ENCODE results near the gene GLE1. TPM values are rescaled to one million over a fixed set of nuclear protein-coding genes. Genes with fewer than 3 reads are reported as not detected.
A peak's percentile ranks its signal among the peaks of the same experiment; 100 is the strongest.
"Not testable (repeated sequence)": the region's sequence is repeated elsewhere in the genome, so short reads cannot be mapped to it uniquely, and the experiment has no call there.

The GLE1 gene
- total RNA-seq, 2 donors from 2014 or later = 26.6 to 34.5 TPM

- intact Hi-C loops (cut with DNase I, micrococcal nuclease) = no loop called here
- ATAC-seq (peak; percentile 74), DNase-seq (peak in 1 of 2 donors; percentile 10)
Measured at GRCh38 chr9:128494746-128495129, 9.8 kb upstream of the GLE1 start.

DNA sequence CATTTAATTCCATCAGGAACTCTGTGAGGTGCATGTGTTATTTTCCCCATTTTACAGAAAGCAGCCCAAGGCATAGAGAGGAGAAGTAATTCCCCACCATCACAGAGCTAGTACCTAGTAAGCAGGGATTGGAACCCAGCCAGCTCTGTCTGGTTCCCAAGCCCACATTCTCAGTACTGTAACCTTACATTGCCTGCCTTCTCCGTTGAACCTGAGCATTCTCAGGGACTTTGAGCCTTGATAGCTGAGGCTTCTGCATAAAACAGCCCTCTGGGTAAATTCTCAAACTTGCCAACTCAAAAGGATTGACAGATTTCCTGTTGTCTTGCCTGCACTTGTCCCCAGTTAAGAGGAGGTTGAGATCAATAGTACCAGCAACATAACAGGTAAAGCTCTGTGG, 9.2 kb upstream of the GLE1 start:
- peak; percentile 27 for ATAC-seq
- no peak for DNase-seq
- intact Hi-C loops (cut with DNase I, micrococcal nuclease) = no loop called here

DNA sequence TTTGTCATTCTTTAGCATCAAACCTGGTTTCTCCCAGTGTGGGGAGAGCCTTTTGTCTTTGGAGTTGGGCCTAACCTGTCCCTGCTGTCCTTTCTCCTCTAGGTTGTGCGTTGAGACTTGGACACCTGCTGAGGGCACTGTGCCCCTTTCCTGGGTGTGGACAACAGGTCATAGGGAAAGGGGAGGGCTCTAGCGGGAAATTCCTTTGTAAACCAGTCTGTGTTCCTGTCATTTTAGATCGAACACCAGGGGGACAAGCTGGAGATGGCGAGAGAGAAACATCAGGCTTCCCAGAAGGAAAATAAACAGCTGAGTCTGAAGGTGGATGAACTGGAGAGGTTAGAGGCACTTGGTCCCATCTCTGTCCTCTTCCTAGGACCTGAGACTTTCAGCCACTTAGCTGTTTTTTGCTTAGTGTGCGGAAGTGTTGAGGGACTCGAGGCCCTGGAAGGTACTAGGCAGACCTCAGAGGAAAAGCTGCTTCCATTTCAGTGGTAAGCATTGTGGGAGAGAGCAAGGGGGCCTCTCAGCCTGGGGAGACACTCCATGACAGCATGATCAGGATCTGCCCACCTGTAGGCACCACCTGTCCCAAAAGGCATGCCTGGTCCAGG, 8.6 kb upstream of the GLE1 start:
- ATAC-seq (peak; percentile 60), DNase-seq (no peak)
- intact Hi-C loops (cut with DNase I, micrococcal nuclease) = no loop called here

GRCh38 chr9:128497824-128498610, 6.5 kb upstream of the GLE1 start:
- DNase-seq (no peak), ATAC-seq (no peak)
- intact Hi-C loops (cut with DNase I, micrococcal nuclease) = no loop called here

- DNase-seq (no peak), ATAC-seq (no peak)
- intact Hi-C loops (cut with DNase I, micrococcal nuclease) = no loop called here
Measured at GRCh38 chr9:128498911-128499310, 5.6 kb upstream of the GLE1 start.

DNA sequence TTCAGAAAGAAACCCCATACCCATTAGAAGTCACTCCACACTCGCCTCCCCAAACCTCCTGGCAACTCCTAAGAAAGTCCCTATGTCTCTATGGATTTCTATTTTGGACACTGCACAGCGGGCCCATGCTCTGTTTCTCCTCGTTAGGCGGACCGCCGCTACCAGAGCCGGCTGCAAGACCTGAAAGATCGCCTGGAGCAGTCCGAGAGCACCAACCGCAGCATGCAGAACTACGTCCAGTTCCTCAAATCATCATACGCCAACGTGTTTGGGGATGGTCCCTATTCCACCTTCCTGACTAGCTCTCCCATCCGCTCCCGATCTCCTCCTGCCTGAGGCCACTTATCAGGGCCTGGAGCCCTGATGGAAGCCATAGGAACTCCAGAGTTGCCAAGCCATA, 4.6 kb upstream of the GLE1 start:
- intact Hi-C loops (cut with DNase I, micrococcal nuclease) = no loop called here
- DNase-seq (no peak), ATAC-seq (no peak)

GRCh38 chr9:128503415-128503825, 1.1 kb upstream of the GLE1 start:
- ATAC-seq = peak; percentile 70
- intact Hi-C loops (cut with DNase I, micrococcal nuclease) = not testable (repeated sequence)
- DNase-seq = peak; percentile 32 to 41

DNA sequence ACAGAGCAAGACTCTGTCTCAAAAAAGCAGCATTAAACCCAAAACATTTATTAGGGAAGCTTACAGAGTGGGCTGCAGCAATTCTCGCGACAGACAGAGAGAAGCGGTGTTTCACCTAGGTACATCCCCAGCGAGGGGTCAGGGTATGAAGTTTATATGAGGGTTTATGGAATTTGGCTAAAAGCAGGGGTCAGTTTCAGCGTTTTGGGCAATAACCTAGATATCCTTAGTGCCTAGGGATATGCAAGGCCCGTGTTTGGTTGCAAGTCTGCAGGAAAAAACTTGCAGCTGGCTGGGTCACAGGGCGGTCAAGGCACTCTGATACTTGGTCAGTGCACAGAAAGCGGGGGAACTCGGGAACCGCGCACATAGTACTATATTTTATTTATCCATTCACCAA, 649 bp upstream of the GLE1 start:
- intact Hi-C loops (cut with DNase I, micrococcal nuclease) = no loop called here
- DNase-seq = peak; percentile 36 to 38
- peak; percentile 28 for ATAC-seq

DNA sequence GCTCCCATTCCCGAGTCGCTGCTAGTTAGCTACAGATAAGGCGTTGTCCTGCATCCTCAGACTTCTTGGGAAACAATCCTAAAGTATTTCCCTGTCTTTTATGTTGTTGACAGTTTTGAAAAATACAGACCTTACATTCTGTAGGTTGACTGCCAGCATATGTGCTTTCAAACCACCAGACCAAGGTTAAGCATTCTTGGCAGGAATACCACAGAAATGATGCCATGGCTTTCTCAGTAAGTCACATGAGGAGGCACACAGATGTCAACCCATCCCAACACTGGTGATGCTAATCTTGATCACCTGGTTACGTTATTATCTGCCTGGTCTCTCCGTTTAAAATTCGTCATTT, 871 bp downstream of the GLE1 start:
- no peak for ATAC-seq
- intact Hi-C loops (cut with DNase I, micrococcal nuclease) = no loop called here
- no peak for DNase-seq

GRCh38 chr9:128505906-128506305, 1.4 kb downstream of the GLE1 start:
- ATAC-seq; DNase-seq; intact Hi-C loops (cut with DNase I, micrococcal nuclease): not testable (repeated sequence)

DNA sequence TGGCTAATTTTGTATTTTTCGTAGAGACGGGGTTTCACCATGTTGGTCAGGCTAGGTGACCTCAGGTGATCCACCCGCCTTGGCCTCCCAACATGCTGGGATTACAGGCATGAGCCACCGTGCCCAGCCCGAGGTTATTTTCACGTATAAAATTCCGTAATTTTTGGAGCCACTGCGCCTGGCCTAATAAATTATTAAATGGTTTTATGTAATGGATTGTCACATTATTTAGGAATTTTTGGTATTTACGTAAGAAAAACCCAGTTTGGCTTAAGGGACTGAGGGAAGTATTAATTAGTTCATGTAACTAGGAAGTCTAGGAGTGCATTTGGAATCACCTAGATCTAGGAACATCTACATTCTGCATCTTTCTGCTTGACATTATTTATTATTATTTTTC, 8.3 kb downstream of the GLE1 start:
- DNase-seq (no peak), ATAC-seq (no peak)
- intact Hi-C loops (cut with DNase I, micrococcal nuclease) = no loop called here

- no peak for DNase-seq
- ATAC-seq = no peak
- intact Hi-C loops (cut with DNase I, micrococcal nuclease) = no loop called here
Measured at GRCh38 chr9:128521956-128522355, 17.4 kb downstream of the GLE1 start.

GRCh38 chr9:128523199-128523925, 18.8 kb downstream of the GLE1 start:
- intact Hi-C loops (cut with DNase I, micrococcal nuclease) = no loop called here
- no peak for ATAC-seq
- peak in 1 of 2 donors; percentile 13 for DNase-seq

GRCh38 chr9:128526720-128527119, 22.2 kb downstream of the GLE1 start:
- DNase-seq (no peak), ATAC-seq (peak; percentile 88)
- intact Hi-C loops (cut with DNase I, micrococcal nuclease) = no loop called here

- intact Hi-C loops (cut with DNase I, micrococcal nuclease) = no loop called here
- ATAC-seq (no peak), DNase-seq (no peak)
Measured at GRCh38 chr9:128528445-128529160, 24.1 kb downstream of the GLE1 start.

DNA sequence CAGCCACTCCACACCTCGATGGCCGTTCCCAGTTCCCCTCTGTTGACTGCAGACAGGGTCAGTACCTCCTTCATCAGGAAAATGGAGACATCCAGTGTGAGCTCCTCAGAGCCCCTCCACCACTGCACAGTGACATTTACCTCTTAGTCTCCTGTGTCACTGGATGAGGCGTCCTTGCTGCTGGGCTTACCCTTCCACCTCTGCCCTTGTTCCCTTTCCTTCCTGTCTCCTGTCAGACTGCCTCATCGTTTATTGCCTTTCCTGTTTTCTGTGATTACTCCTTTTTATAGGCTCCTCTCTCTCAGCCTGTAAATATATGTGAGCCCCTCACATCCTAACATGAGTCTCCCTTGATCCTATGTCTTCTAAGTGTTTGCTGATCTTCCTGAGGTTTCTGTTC, 24.7 kb downstream of the GLE1 start:
- DNase-seq = no peak
- no peak for ATAC-seq
- intact Hi-C loops (cut with DNase I, micrococcal nuclease) = no loop called here

GRCh38 chr9:128532581-128532980, 28.1 kb downstream of the GLE1 start:
- intact Hi-C loops (cut with DNase I, micrococcal nuclease) = no loop called here
- ATAC-seq = no peak

GRCh38 chr9:128540634-128541360, 36.3 kb downstream of the GLE1 start:
- intact Hi-C loops (cut with DNase I, micrococcal nuclease) = no loop called here
- DNase-seq = no peak
- ATAC-seq = no peak

More at GRCh38 chr9:128532581-128532980, 28.1 kb downstream of the GLE1 start:
- no peak for DNase-seq

DNA sequence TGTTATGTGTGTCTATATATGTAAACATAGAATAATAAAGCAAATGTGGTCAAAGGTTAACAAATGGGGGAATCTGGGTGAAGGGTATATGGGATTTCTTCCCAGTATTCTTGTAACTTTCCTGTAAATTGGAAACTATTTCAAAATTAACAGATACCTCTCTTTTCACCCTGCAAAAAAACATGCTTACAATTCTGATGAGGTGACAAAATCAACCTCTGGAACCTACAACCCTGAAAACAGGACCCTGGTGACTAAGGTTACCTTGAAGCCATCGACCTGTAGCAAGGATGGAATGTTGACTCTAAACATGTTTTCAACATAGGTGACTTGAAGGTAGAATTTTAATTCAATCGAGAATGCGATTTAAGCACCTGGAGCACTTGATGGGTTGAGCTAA, 42.0 kb downstream of the GLE1 start:
- no peak for ATAC-seq
- intact Hi-C loops (cut with DNase I, micrococcal nuclease) = no loop called here

More for the DNA sequence above, 42.0 kb downstream of the GLE1 start:
- DNase-seq = no peak
